Nucleus accumbens (tissue), 56 donors: ENCODE results near the gene TECPR2.

Experiments used
- DNase-seq, 56 donors: peaks; one replicate each; lab custom pipeline; 2025; lab: John Stamatoyannopoulos, UW

Gene TECPR2, protein sequence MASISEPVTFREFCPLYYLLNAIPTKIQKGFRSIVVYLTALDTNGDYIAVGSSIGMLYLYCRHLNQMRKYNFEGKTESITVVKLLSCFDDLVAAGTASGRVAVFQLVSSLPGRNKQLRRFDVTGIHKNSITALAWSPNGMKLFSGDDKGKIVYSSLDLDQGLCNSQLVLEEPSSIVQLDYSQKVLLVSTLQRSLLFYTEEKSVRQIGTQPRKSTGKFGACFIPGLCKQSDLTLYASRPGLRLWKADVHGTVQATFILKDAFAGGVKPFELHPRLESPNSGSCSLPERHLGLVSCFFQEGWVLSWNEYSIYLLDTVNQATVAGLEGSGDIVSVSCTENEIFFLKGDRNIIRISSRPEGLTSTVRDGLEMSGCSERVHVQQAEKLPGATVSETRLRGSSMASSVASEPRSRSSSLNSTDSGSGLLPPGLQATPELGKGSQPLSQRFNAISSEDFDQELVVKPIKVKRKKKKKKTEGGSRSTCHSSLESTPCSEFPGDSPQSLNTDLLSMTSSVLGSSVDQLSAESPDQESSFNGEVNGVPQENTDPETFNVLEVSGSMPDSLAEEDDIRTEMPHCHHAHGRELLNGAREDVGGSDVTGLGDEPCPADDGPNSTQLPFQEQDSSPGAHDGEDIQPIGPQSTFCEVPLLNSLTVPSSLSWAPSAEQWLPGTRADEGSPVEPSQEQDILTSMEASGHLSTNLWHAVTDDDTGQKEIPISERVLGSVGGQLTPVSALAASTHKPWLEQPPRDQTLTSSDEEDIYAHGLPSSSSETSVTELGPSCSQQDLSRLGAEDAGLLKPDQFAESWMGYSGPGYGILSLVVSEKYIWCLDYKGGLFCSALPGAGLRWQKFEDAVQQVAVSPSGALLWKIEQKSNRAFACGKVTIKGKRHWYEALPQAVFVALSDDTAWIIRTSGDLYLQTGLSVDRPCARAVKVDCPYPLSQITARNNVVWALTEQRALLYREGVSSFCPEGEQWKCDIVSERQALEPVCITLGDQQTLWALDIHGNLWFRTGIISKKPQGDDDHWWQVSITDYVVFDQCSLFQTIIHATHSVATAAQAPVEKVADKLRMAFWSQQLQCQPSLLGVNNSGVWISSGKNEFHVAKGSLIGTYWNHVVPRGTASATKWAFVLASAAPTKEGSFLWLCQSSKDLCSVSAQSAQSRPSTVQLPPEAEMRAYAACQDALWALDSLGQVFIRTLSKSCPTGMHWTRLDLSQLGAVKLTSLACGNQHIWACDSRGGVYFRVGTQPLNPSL (N-terminal part only)

DNA sequence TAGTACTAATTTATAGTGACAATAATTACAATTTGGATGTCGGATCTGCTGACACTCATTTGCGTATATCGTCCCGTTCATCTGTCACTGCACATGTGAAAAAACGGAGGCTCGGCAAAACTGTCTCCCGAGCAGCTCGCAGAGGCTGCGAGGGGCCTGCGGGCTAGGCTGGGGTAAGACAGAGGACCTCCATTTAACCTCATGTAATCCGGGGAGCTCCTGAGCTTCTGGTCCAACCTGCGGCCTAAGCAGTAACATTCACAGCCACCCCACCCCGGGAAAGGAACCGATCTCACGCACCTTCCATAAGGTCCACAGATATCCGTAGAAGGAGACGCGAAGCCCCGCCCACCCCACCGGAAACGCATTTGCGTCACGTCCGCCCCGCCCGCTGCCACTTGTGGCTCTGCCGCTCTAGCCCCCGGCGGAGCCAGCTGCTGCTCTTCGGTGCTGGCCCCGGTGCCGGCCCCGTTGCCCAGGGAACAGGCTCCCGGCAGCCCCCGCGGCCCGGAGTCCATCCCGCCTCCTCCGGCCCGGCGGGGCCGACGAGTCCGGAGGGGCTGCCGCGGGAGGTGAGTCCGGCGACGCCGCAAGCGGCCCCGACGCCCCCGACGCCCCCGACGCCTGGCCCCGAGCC is at the start of gene TECPR2, which contains the start of gene CINP:
Gene TECPR2 (plus strand): TSS at position 397 of the 637 bp plus-strand sequence. CDS start 13,781 bp downstream, outside the sequence.
Gene CINP (minus strand): TSS at position 346 of the 637 bp plus-strand sequence. CDS start 39 bp downstream, at position 307.
- DNase-seq, result peak; percentile 75 to 99 (median 96)

DNA sequence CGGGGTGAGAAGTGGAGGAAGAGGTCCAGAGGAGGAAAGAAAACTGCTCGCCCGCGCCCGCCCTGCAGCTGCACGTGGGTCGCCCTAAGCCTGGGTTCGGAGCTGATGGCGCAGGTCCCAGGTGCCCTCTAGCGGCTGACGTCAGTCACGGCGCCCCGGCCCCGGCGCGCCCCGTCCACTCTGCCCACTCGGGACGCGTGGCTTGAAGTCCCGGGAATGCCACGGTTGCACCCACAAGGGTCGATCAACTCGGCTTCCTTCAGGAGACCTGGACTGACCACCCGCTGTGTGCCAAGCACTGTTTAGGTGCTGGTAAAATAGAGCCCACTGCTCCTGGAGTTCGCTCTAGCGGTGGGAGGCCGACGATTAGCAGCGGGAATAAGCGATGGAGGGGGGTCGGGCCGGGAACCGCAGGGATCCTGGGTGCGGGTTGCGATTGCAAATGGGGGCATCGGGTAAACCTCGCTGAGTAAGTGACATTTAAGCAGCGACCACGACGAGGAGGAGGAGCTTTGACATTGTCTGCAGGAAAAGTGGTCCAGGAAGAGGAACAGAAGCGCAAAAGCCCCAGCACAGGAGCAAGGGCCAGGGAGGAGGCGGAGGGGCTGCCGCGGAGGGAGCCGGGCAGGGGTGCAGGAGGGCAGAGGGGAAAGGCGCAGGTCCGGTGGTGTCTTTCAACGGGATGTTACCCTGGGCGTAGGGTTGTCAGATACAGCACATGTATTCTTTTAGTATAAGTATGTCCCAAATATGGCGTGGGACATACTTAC is 48.3 kb upstream of the TECPR2 start:
- DNase-seq, result peak in 54 of 56 donors; percentile 27 to 91 (median 76)

DNA sequence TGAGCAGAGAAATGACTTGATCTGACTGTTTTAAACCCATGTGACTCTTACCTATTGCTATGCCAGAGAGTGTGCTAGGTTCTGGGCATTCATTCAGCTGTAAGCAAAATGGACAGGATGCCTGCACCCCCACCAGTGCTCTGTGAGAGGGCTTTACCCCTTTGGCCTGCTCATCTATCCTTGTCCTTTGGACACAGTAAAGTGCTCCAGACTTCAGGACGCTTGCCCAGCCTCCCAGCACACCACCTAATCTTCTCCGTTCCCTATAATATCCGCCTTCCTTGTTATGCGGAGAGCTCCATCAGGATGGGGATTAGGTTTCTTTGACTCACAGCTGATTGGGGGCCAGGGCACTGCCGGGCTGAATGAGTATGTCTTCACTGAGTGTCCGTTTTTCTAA is 47.6 kb upstream of the TECPR2 start:
- DNase-seq, result peak in 3 of 56 donors; percentile 7 to 19 (median 16)

DNA sequence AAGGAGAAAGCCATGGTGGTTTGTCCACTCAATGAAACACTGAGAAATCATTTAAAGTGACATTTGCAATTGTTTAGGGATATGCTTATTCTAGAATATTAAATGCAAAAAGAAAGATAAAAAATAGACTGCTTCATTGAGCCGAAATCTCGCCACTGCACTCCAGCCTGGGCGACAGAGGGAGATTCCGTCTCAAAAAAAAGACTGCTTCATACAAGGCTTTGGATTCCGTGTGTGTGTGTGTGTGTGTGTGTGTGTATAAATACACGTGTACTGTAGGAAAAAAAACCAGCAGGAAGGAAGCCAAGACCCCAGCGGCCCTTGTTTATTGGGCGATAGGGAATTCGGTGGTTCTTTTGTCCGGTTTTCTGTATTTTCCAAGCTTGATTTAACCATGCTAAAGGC is 46.4 kb upstream of the TECPR2 start:
- DNase-seq, result peak in 7 of 56 donors; percentile 37 to 68 (median 46)

DNA sequence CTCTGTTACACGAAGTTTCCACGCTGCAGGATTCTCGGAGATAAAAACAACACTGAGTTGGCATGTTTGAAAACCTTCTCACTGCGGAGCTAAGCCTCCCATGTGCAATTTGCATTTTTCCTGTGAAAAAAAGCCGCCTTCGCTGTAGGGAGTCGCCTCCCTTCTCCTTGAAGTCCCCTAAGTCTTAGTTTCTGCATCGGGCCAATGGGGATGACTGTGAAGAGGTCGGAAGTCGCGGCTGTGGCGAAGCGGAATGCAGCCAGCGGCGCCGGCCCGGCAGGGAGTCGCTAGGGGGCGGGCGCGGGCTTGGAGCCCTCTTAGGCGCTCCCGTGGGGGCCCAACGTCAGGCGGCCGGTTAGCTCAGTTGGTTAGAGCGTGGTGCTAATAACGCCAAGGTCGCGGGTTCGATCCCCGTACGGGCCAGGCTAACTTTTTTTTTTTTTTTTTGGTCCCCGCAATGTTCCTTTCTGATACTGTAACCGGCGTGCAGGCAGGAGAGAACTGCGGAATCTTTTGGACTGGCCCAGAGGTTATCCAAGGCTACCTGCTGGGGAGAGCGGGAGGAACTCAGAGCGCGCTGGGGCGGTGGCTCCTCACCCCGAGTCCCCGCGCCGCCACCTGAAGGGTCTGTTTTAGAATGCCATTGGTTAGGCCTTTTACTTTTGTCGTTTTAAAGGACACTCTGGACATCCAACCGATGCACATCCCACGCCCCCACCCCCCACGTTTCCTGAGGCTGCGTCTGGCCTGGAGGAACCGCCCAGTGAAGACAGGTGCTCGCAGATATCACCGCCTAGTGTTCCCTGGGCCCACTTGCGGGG is 45.8 kb upstream of the TECPR2 start:
- DNase-seq, result peak in 55 of 56 donors; percentile 53 to 96 (median 89)

DNA sequence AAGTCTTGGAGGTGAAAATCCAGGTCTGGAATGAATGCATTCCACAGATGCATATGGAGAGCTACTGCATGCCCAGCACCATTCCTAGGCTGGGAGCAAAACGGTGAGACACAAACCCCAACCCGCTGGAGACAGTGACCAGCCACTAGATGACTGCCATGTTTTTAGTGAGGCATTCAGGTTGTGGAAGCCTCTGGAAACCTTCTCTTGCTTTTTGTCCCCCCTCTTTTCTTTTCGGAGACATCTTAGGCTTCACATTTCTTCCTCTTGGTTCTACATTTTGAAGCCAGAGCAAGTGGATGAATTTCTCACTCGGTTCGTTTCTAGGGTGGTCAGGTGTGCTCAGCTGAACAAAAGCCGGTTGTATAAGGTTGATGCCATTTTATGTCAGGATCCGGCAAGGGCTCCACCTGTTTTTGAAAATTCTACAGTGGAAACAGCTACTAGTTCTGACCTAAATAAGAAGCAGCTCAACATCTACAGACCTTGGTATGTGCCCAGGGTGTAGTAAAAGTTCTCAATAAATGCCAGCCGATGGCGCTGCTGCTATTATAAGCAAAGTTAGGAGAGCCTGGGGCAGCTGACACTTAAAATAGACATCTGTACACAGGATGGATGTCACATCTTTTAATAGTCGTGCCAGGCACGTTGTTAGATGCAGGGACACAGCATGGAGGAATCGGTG is 45.0 kb upstream of the TECPR2 start:
- peak in 11 of 56 donors; percentile 12 to 53 (median 31) for DNase-seq

DNA sequence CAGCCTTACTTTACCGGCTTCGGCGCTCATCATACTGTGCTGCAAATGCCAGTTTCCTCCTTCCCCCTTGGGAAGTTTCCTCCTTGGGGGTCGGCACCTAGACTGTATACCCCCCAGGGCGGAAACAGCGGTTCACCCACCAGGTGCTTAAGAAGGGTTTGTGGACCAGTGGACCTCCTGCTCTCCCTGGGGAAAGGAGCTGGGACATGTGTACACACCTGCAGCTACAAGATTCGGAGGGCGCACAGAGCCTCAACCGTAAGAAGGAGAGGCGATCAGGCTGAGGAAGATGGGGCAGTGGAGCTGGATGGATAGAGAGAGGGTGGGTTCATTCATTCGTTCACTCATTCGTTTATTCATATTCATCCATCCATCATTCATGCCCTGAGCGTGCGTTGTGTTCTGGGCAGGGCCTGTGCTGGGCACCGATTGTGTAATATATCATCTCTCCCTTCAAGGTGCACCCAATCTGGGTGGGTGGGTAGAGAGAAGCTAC is 43.9 kb upstream of the TECPR2 start:
- DNase-seq, result peak in 1 of 56 donors; percentile 48

DNA sequence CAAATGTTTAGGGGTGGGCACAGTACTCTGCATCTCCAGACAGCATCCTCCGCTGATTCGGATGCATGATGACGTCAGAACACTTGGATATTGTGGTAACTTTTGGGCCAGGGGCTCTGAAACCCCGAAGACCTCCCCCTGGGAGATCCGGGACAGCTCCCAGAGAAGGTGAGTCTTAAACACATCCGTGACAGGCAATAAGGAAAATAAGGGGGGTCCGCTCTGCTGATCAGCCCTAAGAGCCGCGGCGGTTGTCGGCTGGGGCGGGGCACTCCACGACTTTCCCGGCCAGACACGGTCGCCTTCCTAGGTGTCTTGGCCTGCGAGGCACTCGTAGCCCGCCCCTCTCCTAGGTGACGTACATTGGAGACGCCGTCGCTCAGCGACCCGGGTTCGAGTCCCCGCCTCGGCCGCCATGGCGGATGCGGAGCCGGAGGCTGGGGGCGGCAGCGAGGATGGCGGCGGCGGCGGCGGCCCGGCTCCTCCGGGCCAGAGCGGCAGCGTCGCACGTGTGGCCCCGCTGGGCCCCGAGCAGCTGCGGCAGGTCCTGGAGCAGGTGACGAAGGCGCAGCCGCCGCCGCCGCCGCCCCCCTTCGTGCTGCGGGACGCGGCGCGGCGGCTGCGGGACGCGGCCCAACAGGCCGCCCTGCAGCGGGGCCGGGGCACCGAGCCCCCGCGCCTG is 43.2 kb upstream of the TECPR2 start, which contains the start of gene ZNF839:
Gene ZNF839 (plus strand): TSS at position 396 of the 682 bp plus-strand sequence. CDS start 20 bp downstream, at position 416.
- DNase-seq, result peak; percentile 23 to 94 (median 81)

DNA sequence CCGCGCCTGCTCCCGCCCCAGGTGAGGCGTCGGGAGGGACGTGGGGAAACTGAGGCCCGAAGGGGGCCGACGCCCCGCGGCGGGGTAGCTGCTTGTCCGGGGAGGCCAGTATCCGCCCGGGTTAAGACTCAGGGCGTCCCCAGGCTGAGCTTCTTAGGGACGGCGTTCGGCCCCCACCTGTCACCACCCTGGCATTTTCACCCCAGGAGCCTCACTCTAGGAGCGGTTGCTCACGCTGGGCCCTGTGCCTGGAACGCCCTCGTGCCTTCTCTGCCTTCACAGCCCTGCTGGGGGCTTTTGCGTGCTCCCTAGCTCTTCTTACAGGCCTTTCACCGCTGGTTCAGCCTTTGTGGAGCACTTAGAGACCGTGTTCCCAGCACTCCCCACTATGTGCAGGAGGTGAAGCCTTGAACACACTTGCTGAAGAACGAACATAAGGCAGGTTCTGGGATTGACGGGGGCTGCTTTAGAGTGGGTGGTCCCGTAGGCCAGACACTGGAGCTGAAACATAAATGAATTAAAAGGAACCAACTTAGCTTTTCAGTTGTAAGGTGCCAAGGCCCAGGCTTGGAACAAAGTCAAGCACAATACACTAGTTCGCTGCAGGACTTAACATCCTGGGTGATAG is 42.6 kb upstream of the TECPR2 start:
- DNase-seq, result peak in 38 of 56 donors; percentile 11 to 58 (median 32)

DNA sequence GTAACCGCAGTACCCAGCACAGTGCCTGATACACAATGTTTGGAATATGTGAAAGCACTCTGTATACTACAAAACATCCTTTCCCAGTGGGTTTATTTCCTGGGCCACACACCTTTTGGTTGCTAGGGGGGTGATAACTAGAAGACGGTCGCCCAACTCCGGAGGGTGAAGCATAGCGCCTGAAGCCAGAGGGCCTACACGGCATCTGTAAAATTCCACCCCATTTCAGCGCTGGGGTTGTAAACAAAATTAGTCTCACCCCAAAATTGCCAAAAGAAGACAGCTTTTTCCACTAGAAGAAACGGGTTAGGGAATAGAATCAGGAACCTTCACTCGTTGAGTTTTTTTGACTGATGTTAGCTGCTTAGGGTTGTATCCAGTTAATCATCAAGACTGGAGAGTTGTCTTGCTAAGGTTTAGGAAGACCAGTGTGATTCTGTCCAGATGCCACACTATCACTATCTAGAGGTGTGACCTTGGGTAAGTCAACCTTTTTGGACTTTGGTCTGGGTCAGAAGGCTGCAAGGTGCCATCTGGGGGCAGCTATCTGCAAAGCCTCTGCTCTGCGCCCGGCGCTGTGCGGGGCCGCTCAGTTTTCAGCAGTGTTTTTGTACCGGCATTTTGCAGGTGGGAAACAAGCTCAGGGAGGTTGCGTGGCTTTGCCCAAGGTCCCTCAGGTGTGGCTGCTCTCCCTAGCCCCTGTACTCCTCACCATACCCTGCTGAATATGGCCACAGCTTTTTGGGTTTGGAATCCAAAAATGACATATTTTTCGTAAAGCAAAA is 41.9 kb upstream of the TECPR2 start:
- no peak for DNase-seq

DNA sequence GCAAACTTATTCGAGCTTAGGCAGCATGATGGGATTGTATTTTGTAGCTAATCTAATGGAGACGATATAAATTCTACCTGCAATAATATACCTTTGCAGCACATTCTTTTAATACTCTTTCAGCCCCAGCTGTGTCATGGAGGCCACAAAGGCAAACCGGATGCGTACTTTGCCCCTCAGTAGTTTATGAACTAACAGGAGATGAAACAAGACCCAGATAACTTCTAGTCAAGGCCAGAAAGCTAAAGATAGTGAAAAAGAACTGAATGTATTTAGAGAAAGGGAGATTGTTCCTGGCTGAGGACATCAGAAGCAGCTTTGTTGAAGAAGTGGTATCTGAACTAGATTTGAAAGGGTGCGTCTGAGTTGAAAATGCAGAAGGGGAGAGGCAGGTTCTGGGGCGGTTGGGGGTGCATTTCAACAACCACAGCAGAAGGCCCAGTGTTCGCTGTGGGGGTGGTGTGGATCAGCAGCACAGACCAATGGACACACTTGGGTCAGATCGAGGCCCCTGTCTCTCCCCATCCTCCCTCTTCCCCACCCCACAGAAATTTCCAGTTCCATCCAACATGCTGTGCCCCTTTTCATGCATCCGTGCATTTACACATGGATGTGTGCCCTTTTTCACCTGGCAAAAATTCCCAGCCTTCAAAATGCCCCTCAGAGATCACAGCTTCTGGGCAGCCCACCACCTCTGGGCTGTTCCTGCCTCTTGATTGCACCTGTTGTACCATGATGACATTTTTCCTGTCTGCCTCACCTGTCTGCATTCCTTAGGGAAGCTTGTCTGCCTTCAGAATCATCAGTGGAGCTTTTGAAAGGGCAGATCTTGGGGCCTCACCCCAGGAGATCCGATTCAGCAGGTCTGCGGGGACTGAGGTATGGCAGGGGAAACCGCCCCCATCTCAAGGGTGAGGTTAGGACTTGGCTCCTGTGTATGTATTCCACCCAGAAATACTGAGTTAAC is 41.0 kb upstream of the TECPR2 start:
- DNase-seq, result no peak

DNA sequence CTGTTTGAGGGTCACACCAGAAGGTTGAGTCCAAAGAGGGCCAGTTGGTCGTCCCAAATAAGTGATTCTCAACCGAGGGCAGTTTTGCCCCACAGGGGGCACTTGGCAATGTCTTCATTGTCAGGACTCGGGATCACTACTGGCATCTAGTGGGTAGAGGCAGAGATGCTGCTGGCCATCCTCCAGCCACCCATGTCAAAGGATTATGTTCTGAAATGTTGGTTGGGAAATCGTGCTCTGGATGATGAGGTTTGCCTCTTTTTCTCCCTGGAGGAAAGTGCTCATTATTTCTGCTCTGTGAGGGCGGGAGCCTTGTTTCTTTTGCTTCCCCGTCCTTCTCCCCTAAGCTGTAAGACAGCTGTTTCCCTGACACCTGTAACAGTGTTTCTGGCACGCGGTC is 39.6 kb upstream of the TECPR2 start:
- peak in 45 of 56 donors; percentile 21 to 88 (median 48) for DNase-seq

DNA sequence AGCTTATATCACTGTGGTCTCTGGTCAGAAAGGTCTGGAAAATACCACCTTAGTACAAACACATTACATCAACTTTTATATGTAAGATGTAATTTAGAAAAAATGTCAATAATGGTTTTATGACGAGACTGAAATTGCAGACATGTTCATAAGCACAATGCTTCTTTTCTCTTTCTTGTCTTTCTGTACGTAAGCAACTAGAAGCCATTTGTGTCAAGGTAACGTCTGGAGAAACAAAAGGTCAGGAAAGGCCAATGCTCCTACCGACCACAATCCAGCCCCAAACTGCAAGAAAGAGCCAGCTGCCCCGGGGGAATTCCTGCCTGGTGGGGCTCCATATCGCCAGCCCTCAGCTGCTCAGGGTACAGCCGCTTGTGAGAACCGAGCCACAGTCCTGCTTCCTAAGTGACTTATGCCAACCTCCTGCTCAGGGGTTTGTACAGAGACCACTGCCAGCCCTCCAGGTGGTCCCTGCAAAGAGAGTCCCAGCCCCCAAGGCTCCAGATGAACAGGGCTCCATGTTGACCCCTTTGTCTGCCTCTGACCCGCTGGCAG is 36.9 kb upstream of the TECPR2 start:
- DNase-seq, result no peak

DNA sequence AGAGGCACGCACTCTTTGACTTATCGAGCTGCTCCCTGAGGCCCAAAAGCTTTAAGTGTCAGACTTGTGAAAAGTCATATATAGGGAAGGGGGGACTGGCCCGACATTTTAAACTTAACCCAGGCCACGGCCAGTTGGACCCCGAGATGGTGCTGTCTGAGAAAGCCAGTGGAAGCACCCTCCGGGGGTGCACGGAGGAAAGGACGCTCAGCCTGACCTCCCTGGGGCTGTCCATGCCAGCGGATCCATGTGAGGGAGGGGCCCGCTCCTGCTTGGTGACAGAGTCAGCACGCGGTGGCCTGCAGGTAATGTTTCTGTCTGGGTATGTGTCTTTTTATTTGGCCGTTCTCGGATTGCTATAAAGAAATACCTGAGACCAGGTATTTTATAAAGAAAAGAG is 36.2 kb upstream of the TECPR2 start:
- no peak for DNase-seq
